RWPE2 (cell line): ENCODE results near the gene PPP4R3A.
"Not testable (repeated sequence)": the region's sequence is repeated elsewhere in the genome, so short reads cannot be mapped to it uniquely, and the experiment has no call there.

Source experiments
- ATAC-seq: fragments of 200-7000 bp; cut with Tn5 transposase; 3 replicates; pipeline ENCODE4 v1.9.1; 2021; ENCODE audit warnings: low read depth
- DNase-seq: peaks from one replicate; pipeline ENCODE4 v3.0.0-alpha.2; 2020; ENCODE audit warnings: low spot score
- H3K27ac ChIP-seq: fragments of 450-650 bp; 2 replicates; pipeline ENCODE4 v1.5.1; 2017; ENCODE audit warnings: mild to moderate bottlenecking; ENCODE audit not compliant: poor library complexity, severe bottlenecking
- H3K27me3 ChIP-seq: fragments of 250-450 bp; sonication (Bioruptor Pico); 2 replicates; pipeline ENCODE4 v1.5.1; 2021; ENCODE audit warnings: mild to moderate bottlenecking, moderate library complexity; ENCODE audit not compliant: insufficient read depth, poor library complexity, severe bottlenecking
- H3K36me3 ChIP-seq: fragments of 250-450 bp; sonication (Bioruptor Pico); 2 replicates; pipeline ENCODE4 v1.5.1; 2020; ENCODE audit warnings: low read depth, mild to moderate bottlenecking, moderate library complexity
- H3K4me1 ChIP-seq: fragments of 250-450 bp; sonication (Bioruptor Pico); 2 replicates; pipeline ENCODE4 v1.5.1; 2021; ENCODE audit warnings: mild to moderate bottlenecking, moderate library complexity; ENCODE audit not compliant: insufficient read depth, poor library complexity, severe bottlenecking
- H3K4me3 ChIP-seq: fragments of 250-450 bp; sonication (Bioruptor Pico); 2 replicates; pipeline ENCODE4 v1.5.1; 2021; ENCODE audit warnings: mild to moderate bottlenecking, moderate library complexity; ENCODE audit not compliant: severe bottlenecking
- H3K9me3 ChIP-seq: fragments of 250-450 bp; sonication (Bioruptor Pico); 2 replicates; pipeline ENCODE4 v1.5.1; 2021; ENCODE audit warnings: mild to moderate bottlenecking, moderate library complexity; ENCODE audit not compliant: severe bottlenecking
- TF ChIP-seq, protein P1 (sequence below): fragments of 450-650 bp; IDR thresholded peaks from one replicate; pipeline ENCODE4 v1.5.1; 2017; ENCODE audit warnings: mild to moderate bottlenecking, moderate library complexity; ENCODE audit not compliant: poor library complexity, severe bottlenecking

PPP4R3A gene

GRCh38 chr14:91412939-91413338 is 97.2 kb downstream of the PPP4R3A start:
- DNase-seq, result peak; percentile 3

GRCh38 chr14:91410771-91411536 is 99.2 kb downstream of the PPP4R3A start:
- ATAC-seq (no peak), DNase-seq (peak; percentile 39)
- H3K9me3 ChIP-seq, result no peaks in the 10 kb centered on the region
- H3K27me3 ChIP-seq, result no peaks in the 10 kb centered on the region
- peaks cover 24% of the 10 kb centered on the region for H3K4me1 ChIP-seq
- peaks cover 74% of the 10 kb centered on the region for H3K36me3 ChIP-seq
- TF ChIP-seq, protein P1, sequence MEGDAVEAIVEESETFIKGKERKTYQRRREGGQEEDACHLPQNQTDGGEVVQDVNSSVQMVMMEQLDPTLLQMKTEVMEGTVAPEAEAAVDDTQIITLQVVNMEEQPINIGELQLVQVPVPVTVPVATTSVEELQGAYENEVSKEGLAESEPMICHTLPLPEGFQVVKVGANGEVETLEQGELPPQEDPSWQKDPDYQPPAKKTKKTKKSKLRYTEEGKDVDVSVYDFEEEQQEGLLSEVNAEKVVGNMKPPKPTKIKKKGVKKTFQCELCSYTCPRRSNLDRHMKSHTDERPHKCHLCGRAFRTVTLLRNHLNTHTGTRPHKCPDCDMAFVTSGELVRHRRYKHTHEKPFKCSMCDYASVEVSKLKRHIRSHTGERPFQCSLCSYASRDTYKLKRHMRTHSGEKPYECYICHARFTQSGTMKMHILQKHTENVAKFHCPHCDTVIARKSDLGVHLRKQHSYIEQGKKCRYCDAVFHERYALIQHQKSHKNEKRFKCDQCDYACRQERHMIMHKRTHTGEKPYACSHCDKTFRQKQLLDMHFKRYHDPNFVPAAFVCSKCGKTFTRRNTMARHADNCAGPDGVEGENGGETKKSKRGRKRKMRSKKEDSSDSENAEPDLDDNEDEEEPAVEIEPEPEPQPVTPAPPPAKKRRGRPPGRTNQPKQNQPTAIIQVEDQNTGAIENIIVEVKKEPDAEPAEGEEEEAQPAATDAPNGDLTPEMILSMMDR, result no peak
- no peak overlapping the region for H3K27ac ChIP-seq
- H3K4me3 ChIP-seq, result no peak overlapping the region

More at GRCh38 chr14:91412939-91413338, 97.2 kb downstream of the PPP4R3A start:
- Histone ChIP-seq H3K9me3 (no peaks in the 10 kb centered on the region), H3K4me1 (peaks cover 24% of the 10 kb centered on the region), H3K36me3 (peaks cover 64% of the 10 kb centered on the region), H3K4me3 (no peak overlapping the region), H3K27ac (peak overlapping the region; percentile 83), H3K27me3 (no peaks in the 10 kb centered on the region)
- ATAC-seq, result no peak
- TF ChIP-seq, protein P1, result no peak

GRCh38 chr14:91409928-91410718 is 100.0 kb downstream of the PPP4R3A start:
- Histone ChIP-seq H3K4me3 (no peak overlapping the region), H3K27ac (no peak overlapping the region), H3K27me3 (no peaks in the 10 kb centered on the region), H3K9me3 (no peaks in the 10 kb centered on the region), H3K4me1 (peaks cover 17% of the 10 kb centered on the region), H3K36me3 (peaks cover 76% of the 10 kb centered on the region)
- TF ChIP-seq, protein P1, result no peak
- DNase-seq, result no peak
- no peak for ATAC-seq

DNA sequence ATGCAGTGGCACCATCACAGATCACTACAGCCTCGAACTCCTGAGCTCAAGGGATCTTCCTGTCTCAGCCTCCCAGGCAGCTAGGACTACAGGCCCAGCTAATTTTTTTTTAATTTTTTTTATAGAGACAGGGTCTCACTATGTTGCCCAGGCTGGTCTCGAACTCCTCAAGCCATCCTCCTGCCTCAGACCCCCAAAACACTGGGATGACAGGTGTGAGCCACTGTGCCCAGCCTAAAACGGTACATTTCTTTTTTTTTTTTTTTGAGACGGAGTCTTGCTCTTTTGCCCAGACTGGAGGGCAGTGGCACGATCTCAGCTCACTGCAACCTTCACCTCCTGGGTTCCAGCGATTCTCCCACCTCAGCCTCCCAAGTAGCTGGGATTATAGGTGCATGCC is 100.9 kb downstream of the PPP4R3A start:
- ATAC-seq, H3K9me3 ChIP-seq, H3K27me3 ChIP-seq, H3K4me3 ChIP-seq, H3K27ac ChIP-seq, DNase-seq: not testable (repeated sequence)
- peaks cover 68% of the 10 kb centered on the region for H3K36me3 ChIP-seq
- peaks cover 11% of the 10 kb centered on the region for H3K4me1 ChIP-seq
